Urothelium cell line (cell line): ENCODE measurements around the gene GLUD2.
"Not testable (repeated sequence)": the region's sequence is repeated elsewhere in the genome, so short reads cannot be mapped to it uniquely, and the experiment has no call there.

Source experiments
- DNase-seq: peaks from one replicate; pipeline ENCODE4 v3.0.0; 2011; ENCODE audit warnings: low spot score, mixed read lengths
- FAIRE-seq: peaks from 2 replicates; lab custom pipeline; 2011; peaks lifted over from hg19 to GRCh38; lab: Jason Lieb, UNC

The GLUD2 gene

DNA sequence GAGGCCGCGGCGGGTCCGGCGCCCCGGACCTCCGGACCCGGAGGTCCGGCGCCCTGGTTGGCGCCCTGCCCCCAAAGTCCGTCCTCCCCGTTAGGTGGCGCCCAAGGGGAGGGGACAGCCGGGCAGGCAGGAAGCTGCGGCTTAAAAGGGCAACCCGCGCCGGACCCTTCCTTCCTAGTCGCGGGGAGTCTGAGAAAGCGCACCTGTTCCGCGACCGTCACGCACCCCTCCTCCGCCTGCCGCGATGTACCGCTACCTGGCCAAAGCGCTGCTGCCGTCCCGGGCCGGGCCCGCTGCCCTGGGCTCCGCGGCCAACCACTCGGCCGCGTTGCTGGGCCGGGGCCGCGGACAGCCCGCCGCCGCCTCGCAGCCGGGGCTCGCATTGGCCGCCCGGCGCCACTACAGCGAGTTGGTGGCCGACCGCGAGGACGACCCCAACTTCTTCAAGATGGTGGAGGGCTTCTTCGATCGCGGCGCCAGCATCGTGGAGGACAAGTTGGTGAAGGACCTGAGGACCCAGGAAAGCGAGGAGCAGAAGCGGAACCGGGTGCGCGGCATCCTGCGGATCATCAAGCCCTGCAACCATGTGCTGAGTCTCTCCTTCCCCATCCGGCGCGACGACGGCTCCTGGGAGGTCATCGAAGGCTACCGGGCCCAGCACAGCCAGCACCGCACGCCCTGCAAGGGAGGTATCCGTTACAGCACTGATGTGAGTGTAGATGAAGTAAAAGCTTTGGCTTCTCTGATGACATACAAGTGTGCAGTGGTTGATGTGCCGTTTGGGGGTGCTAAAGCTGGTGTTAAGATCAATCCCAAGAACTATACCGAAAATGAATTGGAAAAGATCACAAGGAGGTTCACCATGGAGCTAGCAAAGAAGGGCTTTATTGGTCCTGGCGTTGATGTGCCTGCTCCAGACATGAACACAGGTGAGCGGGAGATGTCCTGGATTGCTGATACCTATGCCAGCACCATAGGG lies at the start of gene GLUD2:
Gene GLUD2, plus strand, starts transcription at position 170 of the 979 bp plus-strand sequence. Its CDS starts 75 bp downstream, at position 245.
- DNase-seq, result peak; percentile 36
- FAIRE-seq, result not testable (repeated sequence)

DNA sequence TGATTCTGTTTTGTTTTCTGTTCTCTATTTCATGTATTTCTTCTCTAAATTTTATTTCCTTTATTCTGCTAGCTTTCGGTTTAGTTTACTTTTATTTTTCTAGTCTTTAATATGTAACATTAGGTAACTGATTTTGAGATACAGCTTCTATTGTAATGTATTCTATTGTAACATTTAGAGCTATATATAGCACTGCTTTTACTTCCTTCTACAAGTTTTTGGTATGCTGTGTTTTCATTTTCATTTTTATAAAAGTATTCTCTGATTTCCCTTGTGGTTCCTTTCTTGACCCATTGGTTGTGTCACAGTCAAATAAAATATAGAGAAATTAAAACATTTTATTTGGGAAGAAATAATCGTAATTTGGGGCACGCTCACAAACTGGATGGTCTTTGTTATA lies 48.0 kb upstream of the GLUD2 start:
- FAIRE-seq, result no peak

DNA sequence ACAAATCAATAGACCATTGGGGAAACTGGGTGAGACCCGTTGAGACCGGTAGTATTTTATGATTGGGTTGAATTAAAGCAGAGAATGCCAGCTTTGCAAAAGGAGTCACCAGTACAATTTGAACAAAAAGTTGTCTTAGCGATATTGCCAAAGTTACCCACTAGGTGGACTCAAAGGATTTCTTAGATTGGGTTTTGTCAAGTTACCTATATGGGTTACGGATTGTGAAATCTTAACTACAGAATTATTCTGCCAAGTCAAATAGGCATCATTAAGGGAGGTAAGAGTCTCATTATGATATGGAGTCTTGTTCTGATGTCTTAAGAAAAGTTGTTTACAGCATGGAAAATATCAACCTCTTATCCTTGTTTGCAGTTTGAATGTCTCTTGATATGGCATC lies 46.8 kb upstream of the GLUD2 start:
- peak; percentile 2 for DNase-seq
- no peak for FAIRE-seq

More for the DNA sequence above, 48.0 kb upstream of the GLUD2 start:
- DNase-seq, result no peak

DNA sequence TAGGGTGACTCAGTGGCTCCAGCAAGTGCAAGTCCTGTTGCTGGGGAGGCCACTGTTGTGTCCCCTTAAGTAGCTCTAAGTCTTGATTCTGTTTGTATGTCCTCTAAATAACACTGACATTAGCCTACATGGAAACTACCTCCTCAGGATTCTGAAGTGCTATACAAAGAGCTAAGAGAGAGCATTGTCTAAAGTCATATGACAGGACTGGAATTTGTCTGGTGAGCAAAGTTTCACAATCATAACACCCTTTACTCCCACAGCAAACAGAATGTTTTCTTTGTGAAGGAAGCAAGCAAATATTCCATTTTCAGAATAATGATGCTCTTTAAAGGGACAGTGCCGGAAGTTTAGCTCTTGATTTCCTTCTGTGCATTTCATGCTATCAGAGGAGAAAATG lies 38.5 kb upstream of the GLUD2 start:
- DNase-seq (no peak), FAIRE-seq (no peak)

DNA sequence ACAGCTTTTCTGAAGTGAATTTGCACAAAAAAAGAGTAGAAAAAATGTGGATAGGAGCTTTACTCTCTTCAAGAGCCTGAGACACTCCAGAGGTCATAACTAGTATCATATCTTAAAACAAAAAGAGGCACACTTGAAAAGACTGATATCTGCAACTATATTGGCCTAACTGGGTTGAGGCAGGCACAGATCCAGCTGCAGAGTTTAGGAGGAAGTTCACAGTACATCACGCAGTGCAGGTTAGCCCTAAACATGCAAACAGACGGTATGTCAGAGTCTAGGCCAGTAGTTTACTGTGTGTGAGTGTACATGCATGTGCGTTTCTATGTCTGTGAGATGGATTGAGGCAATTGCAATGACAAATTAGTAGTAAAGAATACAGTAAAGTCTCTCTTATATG lies 37.6 kb upstream of the GLUD2 start:
- FAIRE-seq (no peak), DNase-seq (no peak)

DNA sequence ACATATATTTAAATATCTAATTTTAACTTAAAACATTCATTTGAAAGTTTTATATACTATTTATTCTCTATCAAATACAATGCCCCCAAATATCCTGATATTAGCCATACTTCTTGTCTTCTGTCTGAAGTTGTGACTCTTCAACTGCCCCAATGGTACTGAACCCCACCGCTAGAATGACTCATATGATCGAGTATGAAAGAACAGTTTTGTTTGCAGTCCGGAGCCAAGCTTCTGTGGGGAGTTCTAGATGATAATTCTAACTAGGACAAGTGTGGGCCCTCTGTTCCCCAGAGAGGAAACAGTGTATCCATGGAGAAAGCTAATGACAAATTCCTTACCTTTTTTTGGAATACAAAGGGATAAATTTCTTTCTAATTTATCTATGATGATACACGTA lies 37.2 kb upstream of the GLUD2 start:
- DNase-seq, result no peak
- FAIRE-seq, result no peak

DNA sequence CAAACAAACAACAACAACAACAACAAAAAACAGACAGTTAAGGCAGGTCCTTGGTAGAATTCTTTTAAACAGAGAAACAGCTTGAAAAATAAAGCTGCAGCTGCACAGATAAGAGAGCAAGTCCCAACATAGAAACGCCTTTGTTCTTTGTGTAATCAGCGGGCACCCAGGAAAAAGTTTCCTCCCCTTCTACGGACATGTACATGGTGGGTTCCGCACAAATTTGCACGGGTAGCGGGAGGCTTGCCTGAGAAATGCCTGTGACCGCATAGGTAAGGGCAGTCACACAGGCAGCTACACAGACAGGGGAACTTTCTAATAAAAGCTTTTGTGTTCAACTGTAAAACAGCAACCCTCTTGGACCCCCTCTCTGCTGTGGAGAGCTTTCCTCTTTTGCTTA lies 36.2 kb upstream of the GLUD2 start:
- FAIRE-seq (no peak), DNase-seq (no peak)

DNA sequence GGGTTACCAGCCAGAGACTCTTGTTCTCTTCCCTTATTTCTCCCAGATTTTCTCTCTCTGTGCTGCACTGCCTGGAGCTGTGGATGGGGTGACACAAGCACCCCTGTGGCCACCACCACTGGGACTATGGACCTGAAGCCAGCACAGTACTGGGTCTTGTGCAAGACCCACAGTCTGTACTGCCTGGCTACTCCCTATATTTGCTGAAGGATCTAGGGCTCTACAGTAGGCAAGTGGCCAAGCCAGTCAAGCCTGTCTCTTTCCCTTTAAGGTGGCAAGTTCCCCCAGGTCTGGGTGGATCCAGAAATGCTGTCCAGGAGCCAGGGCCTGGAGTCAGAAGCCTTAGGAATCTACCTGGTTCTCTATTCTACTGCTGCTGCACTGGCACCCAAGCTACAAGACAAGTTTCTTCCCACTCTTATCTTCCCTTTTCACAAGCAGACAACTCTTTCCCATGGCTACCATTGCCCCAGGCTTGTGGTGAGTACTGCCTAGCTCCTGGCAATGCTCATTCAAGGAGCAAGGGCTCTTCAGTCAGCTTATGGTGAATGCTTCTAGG lies 33.4 kb upstream of the GLUD2 start:
- no peak for DNase-seq
- FAIRE-seq, result no peak

DNA sequence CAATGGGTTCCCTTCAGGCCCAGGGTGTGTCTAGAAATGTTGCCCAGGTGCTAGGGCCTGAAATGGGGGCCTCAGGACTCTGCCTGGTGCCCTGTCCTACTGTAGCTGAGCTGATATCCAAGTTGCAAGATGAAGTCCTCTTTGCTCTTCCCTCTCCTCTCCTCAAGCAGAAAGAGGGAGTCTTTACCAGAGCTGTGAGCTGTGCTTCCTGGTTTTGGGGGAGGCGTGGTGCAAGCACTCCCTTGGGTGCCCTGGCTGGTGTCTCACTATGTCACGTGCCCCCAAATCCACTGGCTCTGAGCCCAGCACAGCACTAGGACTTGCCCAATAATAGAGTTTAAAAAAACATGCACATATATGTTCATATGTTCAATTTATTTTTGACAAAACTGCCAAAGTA lies 32.6 kb upstream of the GLUD2 start:
- FAIRE-seq (no peak), DNase-seq (no peak)

DNA sequence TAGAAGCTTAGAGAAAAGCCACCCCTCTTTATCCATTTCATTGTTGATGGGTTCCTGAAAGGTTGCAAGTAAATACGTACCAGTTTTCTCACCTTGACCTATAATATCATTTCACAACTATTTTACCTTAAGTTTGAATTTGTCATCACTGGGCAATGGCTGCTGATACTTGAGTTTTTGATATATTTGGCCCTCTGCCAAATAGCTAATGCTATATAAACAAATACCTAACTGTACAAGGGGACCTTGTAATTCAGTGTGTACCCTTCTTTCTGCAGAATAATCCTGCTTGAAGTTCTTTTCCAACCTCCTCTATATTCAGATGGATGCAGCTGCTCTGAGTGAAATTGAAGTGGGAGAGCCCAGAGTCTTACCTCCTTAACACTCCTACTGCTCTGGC lies 19.0 kb upstream of the GLUD2 start:
- no peak for FAIRE-seq
- DNase-seq, result no peak

DNA sequence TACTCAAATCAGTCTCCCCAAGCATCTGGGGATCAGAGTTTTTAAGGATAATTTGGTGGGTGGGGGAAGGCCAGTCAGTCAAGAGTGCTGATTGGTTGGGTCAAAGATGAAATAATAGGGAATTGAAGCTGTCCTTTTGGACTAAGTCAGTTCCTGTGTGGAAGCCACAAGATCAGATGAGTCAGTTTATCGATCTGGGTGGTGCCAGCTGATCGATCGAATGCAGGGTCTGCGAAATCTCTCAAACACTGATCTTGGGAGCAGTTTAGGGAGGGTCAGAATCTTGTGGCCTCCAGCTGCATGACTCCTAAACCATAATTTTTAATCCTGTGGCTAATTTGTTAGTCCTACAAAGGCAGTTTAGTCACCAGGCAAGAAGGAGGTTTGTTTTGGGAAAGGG lies 17.3 kb upstream of the GLUD2 start:
- DNase-seq (no peak), FAIRE-seq (no peak)

DNA sequence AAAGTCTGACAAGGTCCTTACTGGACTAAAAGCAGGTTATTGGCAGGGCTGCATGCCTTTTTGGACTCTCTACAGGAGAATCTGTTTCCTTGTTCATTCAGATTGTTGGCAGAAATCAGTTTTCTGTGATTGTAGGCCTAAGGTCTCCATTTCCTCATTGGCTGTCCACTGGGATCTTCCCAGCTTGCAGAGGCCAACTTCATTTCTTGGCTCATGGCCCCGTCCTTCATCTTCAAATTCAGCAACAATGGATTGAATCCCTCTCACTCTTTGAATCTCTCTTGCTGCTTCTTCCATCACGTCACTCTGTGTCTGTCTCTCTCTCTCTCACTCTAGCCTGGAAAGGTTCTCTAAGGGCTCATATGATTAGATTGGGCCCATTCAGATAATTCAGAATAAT lies 14.9 kb upstream of the GLUD2 start:
- DNase-seq (no peak), FAIRE-seq (no peak)

DNA sequence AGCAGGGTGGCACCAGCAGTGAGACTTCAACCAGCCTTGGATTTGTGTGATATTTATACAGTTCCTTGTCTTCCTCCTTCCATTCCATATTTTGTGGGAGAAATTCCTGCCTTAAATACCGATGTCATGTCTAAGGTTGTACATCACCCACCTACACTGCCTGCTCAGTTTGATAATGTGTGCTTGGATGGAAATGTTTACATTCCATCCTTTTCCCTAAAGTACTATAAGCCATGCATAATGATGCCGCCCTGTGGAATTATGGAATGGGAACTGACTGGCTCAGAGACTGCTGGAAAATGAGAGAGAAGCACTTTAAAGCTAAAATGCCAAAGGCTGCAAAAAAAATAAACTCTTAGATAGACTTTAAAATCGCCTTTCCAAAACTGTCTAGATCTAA lies 11.3 kb upstream of the GLUD2 start:
- FAIRE-seq, result no peak

DNA sequence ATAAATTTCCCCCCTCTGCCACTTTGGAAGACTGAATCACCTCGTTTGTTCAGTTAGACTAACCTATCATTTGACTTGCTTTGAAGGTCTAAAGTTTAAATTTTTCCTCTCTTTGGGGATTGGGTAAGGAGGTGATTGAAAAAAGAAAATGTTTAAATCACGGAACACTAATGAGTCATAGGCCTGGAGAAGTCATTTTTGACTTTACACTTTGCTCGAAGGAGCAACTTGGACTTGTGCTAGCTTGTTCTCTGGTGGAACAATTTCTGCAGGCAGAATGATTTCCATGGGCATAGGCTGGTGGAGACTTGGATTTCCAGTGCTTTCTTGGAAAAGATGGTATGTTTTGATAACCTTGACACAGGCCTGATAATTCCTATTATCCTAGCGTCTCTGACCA lies 10.5 kb upstream of the GLUD2 start:
- no peak for FAIRE-seq

More for the DNA sequence above, 11.3 kb upstream of the GLUD2 start:
- no peak for DNase-seq

DNA sequence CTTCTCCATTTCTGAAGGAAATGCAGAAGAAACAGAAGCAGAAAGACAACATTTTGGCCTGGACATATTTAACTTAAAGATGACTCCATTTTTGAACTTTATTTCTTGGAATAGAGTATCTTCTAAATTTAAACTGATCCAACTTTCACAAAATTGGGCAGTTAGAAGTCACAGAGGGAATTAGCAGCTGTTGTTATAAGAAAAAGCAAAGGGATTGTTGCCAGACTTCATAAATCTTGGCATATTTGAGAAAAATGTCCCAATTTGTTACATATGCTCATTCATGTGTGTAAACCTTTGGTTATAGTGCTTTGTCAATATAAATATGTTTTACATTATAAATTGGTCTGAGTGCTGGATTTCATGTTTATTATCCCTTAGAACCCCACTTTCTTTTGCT lies 3.4 kb downstream of the GLUD2 start:
- FAIRE-seq, result no peak
- no peak for DNase-seq

More for the DNA sequence above, 10.5 kb upstream of the GLUD2 start:
- DNase-seq, result no peak

DNA sequence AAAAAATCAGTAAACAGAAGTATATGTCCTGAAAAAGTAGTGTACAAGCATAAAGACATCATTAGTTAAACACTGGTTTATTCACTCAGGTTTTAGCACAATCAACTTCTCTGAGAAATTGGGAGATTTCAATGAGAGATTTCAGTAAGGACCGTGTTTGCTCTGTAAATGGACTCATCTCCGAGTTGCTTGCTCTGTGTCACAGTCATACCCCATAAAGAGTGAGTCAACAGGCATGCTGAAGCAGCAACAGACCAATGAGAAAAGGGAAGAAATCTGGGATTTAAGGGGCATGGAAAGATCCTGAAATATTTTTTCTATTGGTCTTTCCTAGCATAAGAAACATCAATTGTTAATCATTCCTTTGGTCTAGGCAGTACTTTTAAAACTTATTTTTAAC lies 4.7 kb downstream of the GLUD2 start:
- FAIRE-seq, result no peak
- DNase-seq, result no peak

DNA sequence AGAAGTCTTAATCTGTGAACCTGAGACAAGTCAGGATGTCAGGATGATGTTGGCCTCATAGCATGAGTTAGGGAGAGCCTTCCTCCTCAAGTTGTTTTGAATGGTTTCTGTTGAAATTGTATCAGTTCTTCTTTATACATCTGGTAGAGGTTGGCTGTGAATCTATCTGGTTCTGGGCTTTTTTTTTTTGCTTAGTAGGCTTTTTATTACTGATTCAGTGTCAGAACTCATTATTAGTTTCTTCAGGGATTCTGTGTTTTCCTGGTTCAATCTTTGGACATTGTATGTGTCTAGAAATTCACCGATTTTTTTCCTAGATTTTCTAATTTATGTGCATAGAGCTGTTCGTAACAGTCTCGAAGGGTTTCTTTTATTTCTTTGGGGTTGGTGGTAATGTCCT lies 14.9 kb downstream of the GLUD2 start:
- DNase-seq (no peak), FAIRE-seq (no peak)

DNA sequence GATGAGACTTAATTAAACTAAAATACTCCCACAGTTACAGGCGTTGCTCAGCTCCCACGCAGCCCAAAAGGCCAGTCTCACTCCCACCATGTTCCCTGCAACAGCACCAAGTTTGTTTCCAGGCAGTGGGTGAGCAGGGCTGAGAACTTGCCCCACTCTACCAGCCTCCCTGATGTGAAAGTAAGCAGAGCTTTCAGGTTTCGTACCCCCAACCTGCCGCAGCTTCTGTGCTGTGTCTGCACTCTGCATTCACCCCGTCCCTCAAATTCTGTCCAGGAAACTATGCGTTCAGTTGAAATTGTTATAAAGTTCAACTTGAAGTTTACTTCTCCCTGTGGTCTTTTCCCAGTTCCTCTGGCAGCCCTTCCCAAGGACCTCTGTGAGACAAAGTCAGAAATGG lies 17.2 kb downstream of the GLUD2 start:
- DNase-seq, result no peak
- FAIRE-seq, result no peak

DNA sequence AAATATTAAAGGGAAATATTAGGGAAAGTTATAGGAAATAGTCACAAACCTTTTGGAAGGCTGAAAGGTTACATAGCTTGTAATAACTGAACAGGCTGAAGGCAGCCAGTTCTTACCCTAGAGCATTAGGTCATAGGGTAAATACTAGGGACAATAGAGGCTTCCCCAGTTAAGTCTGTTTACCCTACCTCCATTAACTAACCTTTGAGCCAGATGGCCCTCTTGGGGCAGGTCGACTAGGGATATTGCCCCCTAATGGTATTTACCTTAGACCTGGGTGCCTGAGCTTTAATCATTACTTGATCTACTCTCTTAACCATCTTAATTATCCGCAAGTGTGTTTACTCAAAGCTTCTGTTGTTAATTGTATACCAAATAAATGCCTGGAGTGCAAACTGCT lies 36.8 kb downstream of the GLUD2 start:
- not testable (repeated sequence) for FAIRE-seq, DNase-seq

DNA sequence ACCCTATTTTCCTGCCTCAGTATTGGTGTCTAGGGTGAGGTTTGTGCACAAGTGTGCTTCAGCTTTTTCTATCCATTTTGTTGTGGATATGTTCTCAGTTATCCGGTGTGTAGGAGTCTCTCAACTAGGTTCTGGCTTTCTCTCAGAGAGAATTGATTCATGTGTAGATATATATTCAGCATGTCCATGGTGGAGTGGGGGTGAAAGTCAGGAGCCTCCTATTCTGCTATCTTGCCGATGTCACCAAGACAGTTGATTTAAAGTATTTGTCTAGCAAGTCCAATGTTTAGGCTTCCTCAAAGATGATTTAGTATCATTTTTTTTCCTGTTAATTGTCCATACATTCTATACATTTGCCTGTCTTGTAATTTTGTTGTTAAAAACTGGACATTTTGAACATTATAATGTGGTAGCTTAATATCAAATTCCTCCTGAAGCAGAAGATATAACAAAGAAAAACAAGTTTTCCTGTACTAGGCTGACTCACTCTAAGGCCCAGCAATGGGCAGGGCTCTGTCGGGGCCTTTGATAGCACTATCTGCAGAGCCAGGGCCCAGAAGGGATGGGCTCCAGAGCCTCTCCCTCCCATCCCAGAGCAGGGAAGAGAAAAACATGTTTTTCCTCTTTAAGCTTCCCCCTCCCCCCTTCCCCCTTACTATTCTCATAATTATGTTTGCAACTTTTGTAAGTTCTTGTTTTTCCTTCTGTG lies 37.6 kb downstream of the GLUD2 start:
- FAIRE-seq, result no peak
- DNase-seq, result no peak

DNA sequence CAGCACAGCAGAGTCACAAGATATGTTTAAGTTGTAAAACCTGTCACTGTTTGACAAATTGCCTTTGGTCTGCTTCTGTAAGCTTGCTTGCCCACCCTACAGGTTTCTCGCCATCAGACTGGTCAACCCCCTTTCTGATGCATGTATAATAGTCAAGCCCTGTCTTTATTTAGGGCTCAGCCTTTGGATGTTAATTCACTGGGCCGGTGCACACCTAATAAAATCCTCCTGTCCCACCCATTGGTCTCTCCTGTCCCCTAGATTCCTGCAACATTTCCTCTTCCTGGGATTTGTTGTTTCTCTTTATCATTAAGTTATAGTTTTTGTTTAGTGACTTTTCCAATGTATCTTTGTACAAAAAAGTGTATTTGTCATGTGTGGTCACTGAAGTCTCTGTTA lies 38.2 kb downstream of the GLUD2 start:
- no peak for DNase-seq
- FAIRE-seq, result no peak

DNA sequence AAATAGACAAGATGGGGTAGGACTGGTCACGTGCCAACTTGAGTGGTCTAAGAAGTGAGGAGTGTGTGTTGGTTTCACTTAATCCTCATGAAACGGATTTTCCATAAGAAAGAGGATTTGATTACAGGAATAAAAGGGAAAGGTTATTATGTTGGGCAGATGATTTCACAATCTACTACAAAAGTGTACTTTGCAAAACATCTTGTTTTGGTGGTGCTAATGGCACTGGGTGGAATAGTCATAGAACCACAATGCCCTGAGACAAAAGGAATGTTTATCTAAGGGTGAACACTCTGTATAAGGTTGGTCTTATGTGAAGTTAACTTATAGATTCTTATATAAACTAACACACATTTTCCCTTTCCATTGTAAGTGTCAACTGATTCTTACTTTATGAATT lies 45.6 kb downstream of the GLUD2 start:
- FAIRE-seq, result no peak

More for the DNA sequence above, 45.6 kb downstream of the GLUD2 start:
- DNase-seq, result no peak
